WI38 (cell line): ENCODE measurements around the gene FBXL13.

ENCODE experiments used
- H3K4me3 ChIP-seq: 2 replicates; pipeline ENCODE4 v1.5.1; 2011; ENCODE audit warnings: low read depth, mild to moderate bottlenecking, control low read depth, low read length
- TF ChIP-seq, protein P1 (sequence below): IDR thresholded peaks from 2 replicates; pipeline ENCODE4 v1.5.1; 2012; ENCODE audit warnings: low read depth, mild to moderate bottlenecking, control low read depth, low read length

The FBXL13 gene

GRCh38 chr7:102895602-102896001 lies 179.0 kb downstream of the FBXL13 start:
- TF ChIP-seq, protein P1, sequence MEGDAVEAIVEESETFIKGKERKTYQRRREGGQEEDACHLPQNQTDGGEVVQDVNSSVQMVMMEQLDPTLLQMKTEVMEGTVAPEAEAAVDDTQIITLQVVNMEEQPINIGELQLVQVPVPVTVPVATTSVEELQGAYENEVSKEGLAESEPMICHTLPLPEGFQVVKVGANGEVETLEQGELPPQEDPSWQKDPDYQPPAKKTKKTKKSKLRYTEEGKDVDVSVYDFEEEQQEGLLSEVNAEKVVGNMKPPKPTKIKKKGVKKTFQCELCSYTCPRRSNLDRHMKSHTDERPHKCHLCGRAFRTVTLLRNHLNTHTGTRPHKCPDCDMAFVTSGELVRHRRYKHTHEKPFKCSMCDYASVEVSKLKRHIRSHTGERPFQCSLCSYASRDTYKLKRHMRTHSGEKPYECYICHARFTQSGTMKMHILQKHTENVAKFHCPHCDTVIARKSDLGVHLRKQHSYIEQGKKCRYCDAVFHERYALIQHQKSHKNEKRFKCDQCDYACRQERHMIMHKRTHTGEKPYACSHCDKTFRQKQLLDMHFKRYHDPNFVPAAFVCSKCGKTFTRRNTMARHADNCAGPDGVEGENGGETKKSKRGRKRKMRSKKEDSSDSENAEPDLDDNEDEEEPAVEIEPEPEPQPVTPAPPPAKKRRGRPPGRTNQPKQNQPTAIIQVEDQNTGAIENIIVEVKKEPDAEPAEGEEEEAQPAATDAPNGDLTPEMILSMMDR: no peak
- H3K4me3 ChIP-seq: no peak overlapping the region

GRCh38 chr7:102892631-102893278 lies 181.8 kb downstream of the FBXL13 start:
- TF ChIP-seq, protein P1: no peak
- no peak overlapping the region for H3K4me3 ChIP-seq

GRCh38 chr7:102891693-102892261 lies 182.8 kb downstream of the FBXL13 start:
- TF ChIP-seq, protein P1: no peak
- no peak overlapping the region for H3K4me3 ChIP-seq

DNA sequence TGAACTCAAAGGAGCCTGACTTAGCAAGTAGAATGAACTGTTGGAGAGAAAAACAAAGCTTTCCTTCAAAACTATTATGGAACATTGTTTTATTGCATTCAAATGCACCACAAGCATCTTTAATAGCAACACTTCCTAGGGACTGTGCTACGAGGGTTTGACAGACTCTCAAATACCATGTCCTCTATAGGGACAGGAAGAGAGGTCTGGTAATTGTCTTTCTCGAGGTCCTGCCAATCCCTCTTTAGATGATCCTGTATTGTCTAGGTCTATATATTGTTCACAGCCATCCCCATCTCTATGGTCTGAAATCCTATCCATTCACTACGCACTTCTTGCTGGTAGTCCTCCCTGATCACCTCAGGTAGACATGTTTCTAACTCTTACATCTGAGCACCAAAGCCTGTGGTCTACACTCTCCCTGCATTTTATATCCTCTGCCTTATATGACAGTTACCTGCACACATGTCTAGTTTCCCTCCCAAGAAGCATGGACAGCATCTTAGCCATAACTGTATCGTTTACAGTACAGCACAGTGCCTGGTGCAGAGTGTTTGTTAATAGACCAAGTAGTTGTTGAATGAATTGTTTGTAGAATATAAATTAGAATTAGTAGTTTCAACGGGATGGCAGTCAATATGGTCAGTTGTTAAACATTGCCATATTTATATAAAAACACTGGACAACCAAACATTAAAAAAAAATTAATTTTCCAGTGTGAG lies 183.5 kb downstream of the FBXL13 start:
- TF ChIP-seq, protein P1: no peak
- no peak overlapping the region for H3K4me3 ChIP-seq

GRCh38 chr7:102890292-102890970 lies 184.2 kb downstream of the FBXL13 start:
- TF ChIP-seq, protein P1: no peak
- no peak overlapping the region for H3K4me3 ChIP-seq

GRCh38 chr7:102889851-102890250 lies 184.7 kb downstream of the FBXL13 start:
- H3K4me3 ChIP-seq: no peak overlapping the region
- TF ChIP-seq, protein P1: no peak
